Measurements from ENCODE around the gene TFB1M. TPM values are rescaled to one million over a fixed set of nuclear protein-coding genes. Genes with fewer than 3 reads are reported as not detected.

Gene TFB1M
- total RNA-seq, 2 donors from 2014 or later: 38.8 to 43.0 TPM

DNA sequence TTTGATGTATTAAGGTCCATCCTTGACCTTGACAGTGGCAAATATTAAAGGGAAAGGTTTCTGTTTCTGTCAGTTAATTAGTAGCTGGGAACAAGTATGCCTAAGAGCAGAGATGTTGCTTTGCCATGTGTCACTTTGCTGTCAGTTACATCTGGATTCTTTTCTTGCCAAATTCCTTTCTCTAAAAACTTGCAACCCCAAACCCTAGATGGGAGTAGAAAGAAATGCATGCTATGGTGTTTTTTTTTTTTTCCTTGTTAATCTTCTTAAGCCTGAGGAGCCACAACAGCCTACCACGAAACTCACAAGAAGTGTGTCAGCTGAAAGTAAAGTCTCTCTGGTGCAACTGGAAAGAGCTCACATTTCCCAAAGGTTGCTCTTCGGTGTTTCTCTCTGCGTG lies 68.5 kb downstream of the TFB1M start:
- Histone ChIP-seq H3K36me3 (ENCODE audit: control insufficient read depth, insufficient read depth, low read length) (peaks cover 41% of the 10 kb centered on the region), H3K4me3 (ENCODE audit: low read length) (no peak overlapping the region), H3K4me1 (ENCODE audit: control insufficient read depth, insufficient read depth, low read length) (no peaks in the 10 kb centered on the region), H3K9ac (ENCODE audit: extremely low read depth, low read length, poor library complexity, severe bottlenecking) (no peak overlapping the region), H3K27ac (ENCODE audit: low read depth, low read length) (no peak overlapping the region), H3K27me3 (ENCODE audit: control insufficient read depth, insufficient read depth, low read length, poor library complexity, severe bottlenecking) (no peaks in the 10 kb centered on the region), H3K9me3 (ENCODE audit: control insufficient read depth, low read length) (no peaks in the 10 kb centered on the region)
- Mint-ChIP-seq H3K4me1 (no peaks in the 10 kb centered on the region), H3K27ac (peak overlapping the region; percentile 68), H3K4me3 (no peak overlapping the region), H3K36me3 (ENCODE audit: low read depth) (peaks cover 27% of the 10 kb centered on the region), H3K9me3 (no peaks in the 10 kb centered on the region), H3K27me3 (ENCODE audit: insufficient read depth) (no peaks in the 10 kb centered on the region)
- peak; percentile 13 for DNase-seq
- no peak for TF ChIP-seq CTCF (conservative IDR thresholded peaks at IDR 0.05)
- WGBS, 2 experiments (ENCODE audit: insufficient coverage in 1 of 2, insufficient read length in 1 of 2): 92 to 100% methylated on average over 1 to 3 of the region's 3 CpGs

DNA sequence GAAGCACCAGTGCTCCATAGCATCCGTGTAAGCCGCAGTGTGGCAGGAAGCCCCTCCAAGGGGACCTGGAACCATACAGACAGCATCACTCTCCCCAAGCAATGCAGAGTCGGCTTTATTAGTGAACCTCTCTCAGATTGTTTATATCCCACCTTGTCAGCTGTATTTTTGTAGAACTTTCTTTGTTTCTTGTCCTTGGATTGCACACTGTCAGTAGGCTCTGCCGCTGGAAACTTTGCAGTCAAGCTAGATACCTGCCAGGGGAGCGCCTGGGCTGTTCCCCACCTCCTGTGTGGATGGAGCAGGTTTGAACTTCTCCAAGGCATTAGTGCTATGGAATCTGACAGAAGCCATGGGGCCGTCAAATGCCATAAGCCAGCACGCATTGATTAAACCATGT lies 69.1 kb downstream of the TFB1M start:
- 94 to 100% methylated on average over 5 to 7 of the region's 7 CpGs for WGBS, 2 experiments (ENCODE audit: insufficient coverage in 1 of 2, insufficient read length in 1 of 2)
- Mint-ChIP-seq H3K4me3 (no peak overlapping the region), H3K36me3 (ENCODE audit: low read depth) (peaks cover 32% of the 10 kb centered on the region), H3K9me3 (no peaks in the 10 kb centered on the region), H3K27me3 (ENCODE audit: insufficient read depth) (no peaks in the 10 kb centered on the region), H3K27ac (no peak overlapping the region), H3K4me1 (no peaks in the 10 kb centered on the region)
- peak; percentile 38 for DNase-seq
- Histone ChIP-seq H3K9me3 (ENCODE audit: control insufficient read depth, low read length) (no peaks in the 10 kb centered on the region), H3K4me3 (ENCODE audit: low read length) (no peak overlapping the region), H3K27me3 (ENCODE audit: control insufficient read depth, insufficient read depth, low read length, poor library complexity, severe bottlenecking) (no peaks in the 10 kb centered on the region), H3K9ac (ENCODE audit: extremely low read depth, low read length, poor library complexity, severe bottlenecking) (no peak overlapping the region), H3K27ac (ENCODE audit: low read depth, low read length) (no peak overlapping the region), H3K4me1 (ENCODE audit: control insufficient read depth, insufficient read depth, low read length) (no peaks in the 10 kb centered on the region), H3K36me3 (ENCODE audit: control insufficient read depth, insufficient read depth, low read length) (peaks cover 35% of the 10 kb centered on the region)
- TF ChIP-seq CTCF (conservative IDR thresholded peaks at IDR 0.05): no peak

- DNase-seq: peak; percentile 3
- Mint-ChIP-seq H3K9me3 (peaks cover 1% of the 10 kb centered on the region), H3K36me3 (ENCODE audit: low read depth) (peaks cover 28% of the 10 kb centered on the region), H3K4me3 (no peak overlapping the region), H3K27me3 (ENCODE audit: insufficient read depth) (no peaks in the 10 kb centered on the region), H3K27ac (no peak overlapping the region), H3K4me1 (no peaks in the 10 kb centered on the region)
- H3K9ac ChIP-seq (ENCODE audit: extremely low read depth, low read length, poor library complexity, severe bottlenecking): no peak overlapping the region
- 90 to 100% methylated on average over 1 to 4 of the region's 4 CpGs for WGBS, 2 experiments (ENCODE audit: insufficient coverage in 1 of 2, insufficient read length in 1 of 2)
- peaks cover 27% of the 10 kb centered on the region for H3K36me3 ChIP-seq (ENCODE audit: control insufficient read depth, insufficient read depth, low read length)
- H3K4me3 ChIP-seq (ENCODE audit: low read length): no peak overlapping the region
- no peaks in the 10 kb centered on the region for H3K4me1 ChIP-seq (ENCODE audit: control insufficient read depth, insufficient read depth, low read length)
- H3K27me3 ChIP-seq (ENCODE audit: control insufficient read depth, insufficient read depth, low read length, poor library complexity, severe bottlenecking): no peaks in the 10 kb centered on the region
- TF ChIP-seq CTCF (conservative IDR thresholded peaks at IDR 0.05): no peak
- H3K9me3 ChIP-seq (ENCODE audit: control insufficient read depth, low read length): no peaks in the 10 kb centered on the region
- no peak overlapping the region for H3K27ac ChIP-seq (ENCODE audit: low read depth, low read length)
These were observed 69.8 kb downstream of the TFB1M start for GRCh38 chr6:155244434-155244833.
